ENCODE measurements around the gene VDR.
A peak's percentile ranks its signal among the peaks of the same experiment; 100 is the strongest.

The VDR gene

GRCh38 chr12:47858511-47859266, 46.1 kb downstream of the VDR start:
- DNase-seq (ENCODE audit: insufficient read length, low spot score), result no peak
- FAIRE-seq, result no peak
- TF ChIP-seq POU2F2 (IDR thresholded peaks at IDR 0.05; ENCODE audit: low read depth, low read length) (no peak), PAX5 (IDR thresholded peaks at IDR 0.05; ENCODE audit: insufficient read depth, low read length, severe bottlenecking) (no peak), POLR2AphosphoS5 (IDR thresholded peaks at IDR 0.05; ENCODE audit: low read depth, low read length) (no peak), TAF1 (IDR thresholded peaks at IDR 0.05; ENCODE audit: low read depth, low read length) (no peak), SPI1 (IDR thresholded peaks at IDR 0.05; ENCODE audit: low read depth, low read length) (no peak), POLR2A (IDR thresholded peaks at IDR 0.05; ENCODE audit: low read depth, low read length) (no peak)

GRCh38 chr12:47856721-47857575, 47.8 kb downstream of the VDR start:
- DNase-seq (ENCODE audit: insufficient read length, low spot score), result no peak
- no peak for FAIRE-seq
- TF ChIP-seq SPI1 (IDR thresholded peaks at IDR 0.05; ENCODE audit: low read depth, low read length) (no peak), POLR2AphosphoS5 (IDR thresholded peaks at IDR 0.05; ENCODE audit: low read depth, low read length) (no peak), POU2F2 (IDR thresholded peaks at IDR 0.05; ENCODE audit: low read depth, low read length) (no peak), TAF1 (IDR thresholded peaks at IDR 0.05; ENCODE audit: low read depth, low read length) (no peak)

- no peak for TF ChIP-seq PAX5 (IDR thresholded peaks at IDR 0.05; ENCODE audit: insufficient read depth, low read length, severe bottlenecking)
- no peak for TF ChIP-seq SPI1 (IDR thresholded peaks at IDR 0.05; ENCODE audit: low read depth, low read length)
- TF ChIP-seq POLR2AphosphoS5 (IDR thresholded peaks at IDR 0.05; ENCODE audit: low read depth, low read length), result no peak
- DNase-seq (ENCODE audit: insufficient read length, low spot score) (no peak), FAIRE-seq (no peak)
Measured at GRCh38 chr12:47856094-47856493, 48.7 kb downstream of the VDR start.

- TF ChIP-seq POU2F2 (IDR thresholded peaks at IDR 0.05; ENCODE audit: low read depth, low read length) (no peak), SPI1 (IDR thresholded peaks at IDR 0.05; ENCODE audit: low read depth, low read length) (no peak), PAX5 (IDR thresholded peaks at IDR 0.05; ENCODE audit: insufficient read depth, low read length, severe bottlenecking) (no peak), POLR2A (IDR thresholded peaks at IDR 0.05; ENCODE audit: low read depth, low read length) (no peak), TAF1 (IDR thresholded peaks at IDR 0.05; ENCODE audit: low read depth, low read length) (no peak), POLR2AphosphoS5 (IDR thresholded peaks at IDR 0.05; ENCODE audit: low read depth, low read length) (no peak)
- DNase-seq (ENCODE audit: insufficient read length, low spot score) (no peak), FAIRE-seq (no peak)
Measured at GRCh38 chr12:47855502-47855901, 49.3 kb downstream of the VDR start.

- TF ChIP-seq TAF1 (IDR thresholded peaks at IDR 0.05; ENCODE audit: low read depth, low read length) (no peak), POLR2A (IDR thresholded peaks at IDR 0.05; ENCODE audit: low read depth, low read length) (no peak), PAX5 (IDR thresholded peaks at IDR 0.05; ENCODE audit: insufficient read depth, low read length, severe bottlenecking) (no peak), POU2F2 (IDR thresholded peaks at IDR 0.05; ENCODE audit: low read depth, low read length) (no peak), SPI1 (IDR thresholded peaks at IDR 0.05; ENCODE audit: low read depth, low read length) (no peak), POLR2AphosphoS5 (IDR thresholded peaks at IDR 0.05; ENCODE audit: low read depth, low read length) (no peak)
- DNase-seq (ENCODE audit: insufficient read length, low spot score) (no peak), FAIRE-seq (no peak)
Measured at GRCh38 chr12:47854531-47854930, 50.3 kb downstream of the VDR start.

GRCh38 chr12:47852096-47852571, 52.7 kb downstream of the VDR start:
- DNase-seq (ENCODE audit: insufficient read length, low spot score) (no peak), FAIRE-seq (no peak)
- TF ChIP-seq POLR2AphosphoS5 (IDR thresholded peaks at IDR 0.05; ENCODE audit: low read depth, low read length) (no peak), TAF1 (IDR thresholded peaks at IDR 0.05; ENCODE audit: low read depth, low read length) (no peak), POLR2A (IDR thresholded peaks at IDR 0.05; ENCODE audit: low read depth, low read length) (no peak), SPI1 (IDR thresholded peaks at IDR 0.05; ENCODE audit: low read depth, low read length) (no peak), PAX5 (IDR thresholded peaks at IDR 0.05; ENCODE audit: insufficient read depth, low read length, severe bottlenecking) (no peak), POU2F2 (IDR thresholded peaks at IDR 0.05; ENCODE audit: low read depth, low read length) (no peak)

- TF ChIP-seq POU2F2 (IDR thresholded peaks at IDR 0.05; ENCODE audit: low read depth, low read length), result no peak
- no peak for TF ChIP-seq PAX5 (IDR thresholded peaks at IDR 0.05; ENCODE audit: insufficient read depth, low read length, severe bottlenecking)
- TF ChIP-seq SPI1 (IDR thresholded peaks at IDR 0.05; ENCODE audit: low read depth, low read length), result no peak
- TF ChIP-seq POLR2A (IDR thresholded peaks at IDR 0.05; ENCODE audit: low read depth, low read length), result no peak
- no peak for TF ChIP-seq POLR2AphosphoS5 (IDR thresholded peaks at IDR 0.05; ENCODE audit: low read depth, low read length)
- no peak for TF ChIP-seq TAF1 (IDR thresholded peaks at IDR 0.05; ENCODE audit: low read depth, low read length)
- peak; percentile 26 for FAIRE-seq
- DNase-seq (ENCODE audit: insufficient read length, low spot score), result no peak
Measured at GRCh38 chr12:47851303-47851952, 53.4 kb downstream of the VDR start.

- TF ChIP-seq TAF1 (IDR thresholded peaks at IDR 0.05; ENCODE audit: low read depth, low read length) (no peak), POLR2A (IDR thresholded peaks at IDR 0.05; ENCODE audit: low read depth, low read length) (no peak), SPI1 (IDR thresholded peaks at IDR 0.05; ENCODE audit: low read depth, low read length) (no peak), PAX5 (IDR thresholded peaks at IDR 0.05; ENCODE audit: insufficient read depth, low read length, severe bottlenecking) (no peak), POU2F2 (IDR thresholded peaks at IDR 0.05; ENCODE audit: low read depth, low read length) (no peak), POLR2AphosphoS5 (IDR thresholded peaks at IDR 0.05; ENCODE audit: low read depth, low read length) (no peak)
- FAIRE-seq (no peak), DNase-seq (ENCODE audit: insufficient read length, low spot score) (no peak)
Measured at GRCh38 chr12:47850153-47851084, 54.4 kb downstream of the VDR start.
